ENCODE results near the gene ARL3.
"Not testable (repeated sequence)": the region's sequence is repeated elsewhere in the genome, so short reads cannot be mapped to it uniquely, and the experiment has no call there.

The ARL3 gene

DNA sequence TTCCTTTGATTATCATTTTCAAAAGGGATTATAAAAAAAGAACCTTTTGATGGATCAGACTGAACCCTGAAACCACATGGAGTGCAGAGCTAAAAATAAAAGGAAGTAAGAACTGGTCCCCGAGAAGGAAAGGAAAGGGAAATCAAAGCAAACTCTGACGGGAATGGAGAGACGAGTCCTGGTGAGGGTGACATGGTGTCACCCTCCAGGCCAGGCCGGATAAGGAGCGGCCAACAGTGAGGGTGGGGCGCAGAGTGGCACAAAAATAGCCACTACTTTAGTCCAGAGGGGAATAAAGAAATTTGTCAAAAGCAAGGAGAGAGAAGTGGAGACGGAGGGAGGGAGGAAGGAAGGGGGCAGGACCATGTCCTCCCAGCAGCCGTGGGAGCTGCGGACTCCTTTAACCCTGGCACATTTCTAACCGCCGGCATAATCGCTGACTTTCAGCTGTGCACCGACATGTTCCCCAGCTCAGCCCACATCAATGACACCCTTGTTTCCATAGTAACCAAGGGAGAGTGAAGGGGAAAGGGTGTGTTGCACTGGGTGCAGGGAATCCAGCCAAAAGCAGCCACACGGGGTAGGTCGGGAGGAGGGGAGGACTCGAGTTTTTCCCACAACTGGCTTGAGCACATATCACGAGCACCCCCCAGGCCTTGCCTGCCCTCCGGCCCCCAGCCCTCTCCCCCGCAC, 40.2 kb downstream of the ARL3 start:
- peak overlapping the region; percentile 15 for H3K4me3 ChIP-seq (replicated peaks; ENCODE audit: low read depth, low read length)
- TF ChIP-seq, protein P1, sequence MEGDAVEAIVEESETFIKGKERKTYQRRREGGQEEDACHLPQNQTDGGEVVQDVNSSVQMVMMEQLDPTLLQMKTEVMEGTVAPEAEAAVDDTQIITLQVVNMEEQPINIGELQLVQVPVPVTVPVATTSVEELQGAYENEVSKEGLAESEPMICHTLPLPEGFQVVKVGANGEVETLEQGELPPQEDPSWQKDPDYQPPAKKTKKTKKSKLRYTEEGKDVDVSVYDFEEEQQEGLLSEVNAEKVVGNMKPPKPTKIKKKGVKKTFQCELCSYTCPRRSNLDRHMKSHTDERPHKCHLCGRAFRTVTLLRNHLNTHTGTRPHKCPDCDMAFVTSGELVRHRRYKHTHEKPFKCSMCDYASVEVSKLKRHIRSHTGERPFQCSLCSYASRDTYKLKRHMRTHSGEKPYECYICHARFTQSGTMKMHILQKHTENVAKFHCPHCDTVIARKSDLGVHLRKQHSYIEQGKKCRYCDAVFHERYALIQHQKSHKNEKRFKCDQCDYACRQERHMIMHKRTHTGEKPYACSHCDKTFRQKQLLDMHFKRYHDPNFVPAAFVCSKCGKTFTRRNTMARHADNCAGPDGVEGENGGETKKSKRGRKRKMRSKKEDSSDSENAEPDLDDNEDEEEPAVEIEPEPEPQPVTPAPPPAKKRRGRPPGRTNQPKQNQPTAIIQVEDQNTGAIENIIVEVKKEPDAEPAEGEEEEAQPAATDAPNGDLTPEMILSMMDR (IDR thresholded peaks at IDR 0.05; ENCODE audit: low read length, missing control alignments): no peak
- DNase-seq (ENCODE audit: low read depth): peak; percentile 86

DNA sequence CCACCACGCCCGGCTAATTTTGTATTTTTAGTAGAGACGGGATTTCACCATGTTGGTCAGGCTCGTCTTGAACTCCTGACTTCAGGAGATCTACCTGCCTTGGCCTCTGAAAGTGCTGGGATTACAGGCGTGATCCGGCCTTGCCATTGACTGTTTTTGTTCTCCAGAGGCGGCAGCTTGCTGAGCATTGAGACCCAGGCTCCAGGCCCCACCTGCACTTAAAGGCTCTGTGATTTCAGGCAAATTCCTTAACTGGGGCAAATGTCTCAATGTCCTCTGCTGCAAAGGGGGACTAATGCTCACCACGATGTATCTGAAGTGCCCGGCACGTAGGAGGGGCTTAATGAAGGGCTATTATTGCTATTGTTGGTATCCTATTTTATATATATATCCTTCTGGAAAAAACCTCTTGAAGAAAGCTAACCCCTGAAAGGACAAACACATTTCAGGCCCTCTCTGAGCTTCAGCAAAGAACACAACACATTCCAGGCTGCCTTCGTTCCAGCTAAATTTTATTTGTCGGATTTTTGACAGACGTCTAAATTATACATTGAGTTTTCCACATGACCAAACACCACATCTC, 40.9 kb downstream of the ARL3 start:
- TF ChIP-seq, protein P1 (IDR thresholded peaks at IDR 0.05; ENCODE audit: low read length, missing control alignments): no peak
- DNase-seq (ENCODE audit: low read depth): no peak
- no peak overlapping the region for H3K4me3 ChIP-seq (replicated peaks; ENCODE audit: low read depth, low read length)

DNA sequence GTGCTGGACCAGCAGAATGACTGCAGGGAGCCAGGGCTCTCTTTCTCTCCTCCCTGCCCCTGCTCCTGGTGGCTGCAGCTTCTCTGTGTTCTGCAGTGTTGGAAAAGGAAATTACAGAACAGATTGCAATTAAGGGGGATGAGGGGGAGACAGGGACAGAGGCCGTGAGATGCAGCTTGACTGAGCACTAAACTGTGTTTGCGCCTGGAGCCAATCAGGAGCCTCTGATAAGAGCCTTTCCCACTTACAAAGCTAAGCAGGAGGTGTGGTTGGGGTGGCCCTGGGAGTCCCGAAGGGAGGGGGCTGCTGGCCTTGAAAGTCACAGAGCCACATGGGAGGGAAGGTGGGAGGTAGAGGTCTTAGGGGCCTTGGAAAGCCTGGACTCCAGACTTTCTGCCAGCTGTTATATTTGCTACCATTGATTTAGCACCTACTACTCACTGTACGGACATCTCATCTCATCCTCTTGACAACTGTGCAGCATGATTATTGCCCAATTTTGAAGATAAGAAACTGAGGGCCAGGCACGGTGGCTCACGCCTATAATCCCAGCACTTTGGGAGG, 43.2 kb downstream of the ARL3 start:
- H3K4me3 ChIP-seq (replicated peaks; ENCODE audit: low read depth, low read length): no peak overlapping the region
- no peak for DNase-seq (ENCODE audit: low read depth)
- TF ChIP-seq, protein P1 (IDR thresholded peaks at IDR 0.05; ENCODE audit: low read length, missing control alignments): no peak

DNA sequence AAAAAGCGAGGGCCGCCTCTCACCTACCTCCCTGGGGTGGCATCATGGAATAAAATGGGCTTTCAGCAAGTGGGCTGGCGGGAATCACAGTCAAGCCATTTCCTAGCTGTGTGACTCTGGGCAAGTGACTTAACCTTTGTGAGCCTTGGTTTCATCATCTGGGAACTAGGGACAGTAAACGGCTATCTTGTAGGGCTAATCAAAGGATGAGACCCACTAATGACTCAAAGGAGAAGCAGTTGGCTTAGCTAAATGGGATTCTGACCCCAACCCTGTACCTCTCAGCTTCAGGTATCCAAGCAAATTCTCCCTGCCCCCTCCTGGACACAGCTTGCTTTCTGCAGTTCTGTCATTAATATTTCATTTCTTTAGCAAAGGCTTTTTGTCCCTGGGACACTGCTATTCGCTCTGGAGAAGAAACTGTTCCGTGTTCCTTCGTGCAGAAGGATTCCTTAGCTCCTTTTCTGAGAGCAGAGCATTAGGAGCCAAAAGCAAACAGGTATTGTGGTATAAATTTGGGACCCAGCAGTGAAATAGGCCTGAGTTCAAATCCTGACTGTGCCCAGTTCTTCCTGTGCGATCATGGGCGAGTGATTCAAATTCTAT, 44.0 kb downstream of the ARL3 start:
- TF ChIP-seq, protein P1 (IDR thresholded peaks at IDR 0.05; ENCODE audit: low read length, missing control alignments): no peak
- H3K4me3 ChIP-seq (replicated peaks; ENCODE audit: low read depth, low read length): no peak overlapping the region
- DNase-seq (ENCODE audit: low read depth): no peak

DNA sequence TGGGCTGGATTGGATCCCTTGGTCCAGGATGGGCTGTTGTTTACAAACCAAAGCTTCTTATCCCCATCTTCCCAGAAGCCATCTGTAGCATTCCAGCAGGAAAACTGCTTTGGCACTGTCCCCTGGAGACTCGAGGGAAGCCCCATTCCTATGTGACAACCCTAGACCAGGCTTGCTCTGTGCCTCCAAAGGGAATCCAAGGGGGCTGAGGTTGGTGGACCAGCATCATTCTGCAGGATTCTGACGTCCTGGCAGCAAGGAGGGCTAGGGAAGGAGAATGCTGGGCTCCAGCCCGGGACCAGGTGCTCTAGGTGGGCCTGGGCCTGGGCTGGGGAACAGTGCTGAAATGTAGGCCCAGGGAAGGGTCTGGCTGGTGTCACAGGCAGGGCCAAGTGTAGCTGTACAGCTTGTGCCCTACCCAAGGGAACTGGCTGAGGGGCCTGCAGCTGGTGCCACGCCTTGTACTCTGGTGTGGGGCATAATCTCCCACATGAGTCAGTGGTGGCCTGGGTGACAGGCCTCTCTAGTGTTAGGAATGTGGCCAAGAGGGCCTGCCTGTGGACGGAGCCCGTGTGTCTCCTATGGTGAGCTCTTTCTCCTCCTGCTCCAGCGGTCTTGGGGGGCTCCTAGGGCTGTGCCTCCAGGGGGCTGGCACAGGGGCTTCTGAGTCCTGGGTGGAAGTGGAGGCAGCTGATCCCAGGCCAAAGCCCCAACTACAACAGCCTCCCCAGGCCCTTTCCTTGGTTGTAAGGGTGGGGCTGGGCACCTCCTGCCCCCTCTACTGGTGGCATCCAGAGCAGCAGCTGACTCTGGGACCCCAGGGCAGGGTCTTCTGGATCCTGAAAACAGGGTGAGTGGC, 44.8 kb downstream of the ARL3 start:
- H3K4me3 ChIP-seq (replicated peaks; ENCODE audit: low read depth, low read length): no peak overlapping the region
- DNase-seq (ENCODE audit: low read depth): no peak
- TF ChIP-seq, protein P1 (IDR thresholded peaks at IDR 0.05; ENCODE audit: low read length, missing control alignments): no peak

DNA sequence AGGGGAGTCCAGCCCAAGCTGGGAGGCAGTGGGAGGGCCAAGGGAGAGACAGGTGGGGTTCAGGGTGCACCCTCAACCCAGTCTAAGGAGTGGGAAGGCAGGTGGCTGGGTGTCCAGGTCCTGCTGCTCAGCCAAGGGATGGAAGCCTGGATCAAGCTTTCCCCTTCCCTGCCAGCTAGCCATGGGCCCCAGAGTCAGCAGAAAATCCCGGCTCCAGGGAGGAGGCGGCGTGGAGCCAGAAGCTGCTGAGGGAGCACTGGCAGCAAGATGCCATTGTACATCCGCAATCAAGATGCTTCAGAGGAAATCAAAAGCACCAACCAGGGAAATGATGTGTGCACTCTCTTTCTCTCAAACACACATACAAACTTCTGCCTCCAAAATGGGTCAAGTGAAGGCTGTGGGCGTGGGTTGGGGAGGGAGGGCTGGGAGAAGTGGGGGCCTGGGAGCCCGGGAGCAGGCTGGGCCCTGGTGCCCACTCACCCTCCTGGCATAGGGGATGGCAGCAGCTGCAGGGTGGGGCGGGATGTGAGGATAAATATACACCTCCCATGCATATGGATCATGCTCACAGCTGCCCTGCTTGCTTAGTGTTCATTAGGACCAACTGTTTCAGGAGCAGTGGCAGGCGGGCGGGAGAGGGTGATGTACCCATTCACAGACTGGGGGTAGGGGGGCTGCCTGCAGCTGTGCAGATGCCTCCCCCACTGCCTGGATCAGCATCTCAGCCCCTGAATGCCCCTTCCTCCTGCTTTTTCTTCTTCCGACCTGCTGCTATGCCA, 45.7 kb downstream of the ARL3 start:
- no peak for DNase-seq (ENCODE audit: low read depth)
- TF ChIP-seq, protein P1 (IDR thresholded peaks at IDR 0.05; ENCODE audit: low read length, missing control alignments): no peak
- H3K4me3 ChIP-seq (replicated peaks; ENCODE audit: low read depth, low read length): no peak overlapping the region

DNA sequence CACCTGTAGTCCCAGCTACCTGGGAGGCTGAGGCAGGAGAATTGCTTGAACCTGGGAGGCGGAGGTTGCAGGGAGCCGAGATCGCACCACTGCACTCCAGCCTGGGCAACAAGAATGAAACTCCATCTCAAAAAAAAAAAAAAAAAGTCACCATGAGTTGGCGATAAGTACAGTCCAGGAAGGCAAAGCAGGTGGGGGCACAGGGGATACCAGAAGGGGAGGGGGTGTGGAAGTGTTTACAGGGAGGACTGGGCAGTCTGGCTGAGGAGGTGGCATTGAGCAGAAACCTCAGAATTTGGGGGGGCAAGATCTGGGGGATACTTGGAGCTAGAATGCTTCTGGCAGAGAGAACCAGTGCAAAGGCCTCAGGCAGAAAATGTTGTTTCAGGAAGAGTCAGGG, 46.8 kb downstream of the ARL3 start:
- not testable (repeated sequence) for H3K4me3 ChIP-seq (replicated peaks; ENCODE audit: low read depth, low read length); DNase-seq (ENCODE audit: low read depth)

Data from fibroblast of pulmonary artery (primary cell).